HG03066 (cell line): Measurements from ENCODE around the gene RSBN1L.
"Not testable (repeated sequence)": the region's sequence is repeated elsewhere in the genome, so short reads cannot be mapped to it uniquely, and the experiment has no call there.

Experiments used
- ATAC-seq: cut with Tn5 transposase; IDR thresholded peaks from one replicate; pipeline ENCODE4 v1.9.1; 2021; ENCODE audit warnings: low read depth; ENCODE audit not compliant: unreplicated experiment

Gene RSBN1L

GRCh38 chr7:77696057-77696642 is at the start of gene RSBN1L:
TSS of gene RSBN1L (plus strand) at chr7:77696459. CDS start at chr7:77696470, 11 bp downstream.
- ATAC-seq = peak; percentile 94

- no peak for ATAC-seq
These were observed 47.4 kb upstream of the RSBN1L start for GRCh38 chr7:77648742-77649338.

- no peak for ATAC-seq
These were observed 46.4 kb upstream of the RSBN1L start for GRCh38 chr7:77649716-77650349.

GRCh38 chr7:77651575-77652162 is 44.6 kb upstream of the RSBN1L start:
- no peak for ATAC-seq

- not testable (repeated sequence) for ATAC-seq
These were observed 43.4 kb upstream of the RSBN1L start for GRCh38 chr7:77652826-77653225.

GRCh38 chr7:77653572-77653971 is 42.7 kb upstream of the RSBN1L start:
- no peak for ATAC-seq

GRCh38 chr7:77655356-77655755 is 40.9 kb upstream of the RSBN1L start:
- ATAC-seq = no peak

GRCh38 chr7:77655836-77656455 is 40.3 kb upstream of the RSBN1L start:
- no peak for ATAC-seq

- ATAC-seq = no peak
These were observed 38.6 kb upstream of the RSBN1L start for GRCh38 chr7:77657427-77658224.

- ATAC-seq = no peak
These were observed 37.3 kb upstream of the RSBN1L start for GRCh38 chr7:77658928-77659327.

GRCh38 chr7:77661816-77662215 is 34.4 kb upstream of the RSBN1L start:
- no peak for ATAC-seq

- ATAC-seq = no peak
These were observed 33.4 kb upstream of the RSBN1L start for GRCh38 chr7:77662869-77663268.

GRCh38 chr7:77664715-77665114 is 31.5 kb upstream of the RSBN1L start:
- ATAC-seq = no peak

GRCh38 chr7:77665161-77665560 is 31.1 kb upstream of the RSBN1L start:
- ATAC-seq = no peak

GRCh38 chr7:77667459-77668086 is 28.7 kb upstream of the RSBN1L start:
- no peak for ATAC-seq

- ATAC-seq = no peak
These were observed 21.4 kb upstream of the RSBN1L start for GRCh38 chr7:77674878-77675277.

- no peak for ATAC-seq
These were observed 16.7 kb upstream of the RSBN1L start for GRCh38 chr7:77679608-77680007.

GRCh38 chr7:77680266-77680665 is 16.0 kb upstream of the RSBN1L start:
- ATAC-seq = no peak

- ATAC-seq = no peak
These were observed 12.2 kb upstream of the RSBN1L start for GRCh38 chr7:77684030-77684429.

GRCh38 chr7:77685233-77685632 is 11.0 kb upstream of the RSBN1L start:
- no peak for ATAC-seq
